ENCODE data around the gene GNL2.

The GNL2 gene

DNA sequence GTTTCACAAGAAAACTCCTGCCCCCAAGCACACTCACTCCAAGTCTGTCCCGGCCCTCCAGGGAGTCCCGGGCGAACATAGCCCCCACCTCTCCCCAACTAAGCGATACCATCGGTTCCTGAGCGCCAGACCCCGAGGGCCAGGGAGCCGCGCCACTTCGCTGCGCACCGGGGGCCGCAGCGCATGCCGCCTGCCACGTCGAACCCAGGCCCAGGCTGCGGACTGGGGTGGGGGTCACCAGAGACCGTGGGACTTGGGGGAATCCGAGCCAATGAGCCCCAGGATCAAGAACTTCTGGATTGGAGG lies 38.2 kb upstream of the GNL2 start:
- DNase-seq (ENCODE audit: extremely low read depth, insufficient read length) = no peak
- H3K4me3 ChIP-seq (replicated peaks; ENCODE audit: low read depth, low read length) = no peak overlapping the region
- TF ChIP-seq, protein P1, sequence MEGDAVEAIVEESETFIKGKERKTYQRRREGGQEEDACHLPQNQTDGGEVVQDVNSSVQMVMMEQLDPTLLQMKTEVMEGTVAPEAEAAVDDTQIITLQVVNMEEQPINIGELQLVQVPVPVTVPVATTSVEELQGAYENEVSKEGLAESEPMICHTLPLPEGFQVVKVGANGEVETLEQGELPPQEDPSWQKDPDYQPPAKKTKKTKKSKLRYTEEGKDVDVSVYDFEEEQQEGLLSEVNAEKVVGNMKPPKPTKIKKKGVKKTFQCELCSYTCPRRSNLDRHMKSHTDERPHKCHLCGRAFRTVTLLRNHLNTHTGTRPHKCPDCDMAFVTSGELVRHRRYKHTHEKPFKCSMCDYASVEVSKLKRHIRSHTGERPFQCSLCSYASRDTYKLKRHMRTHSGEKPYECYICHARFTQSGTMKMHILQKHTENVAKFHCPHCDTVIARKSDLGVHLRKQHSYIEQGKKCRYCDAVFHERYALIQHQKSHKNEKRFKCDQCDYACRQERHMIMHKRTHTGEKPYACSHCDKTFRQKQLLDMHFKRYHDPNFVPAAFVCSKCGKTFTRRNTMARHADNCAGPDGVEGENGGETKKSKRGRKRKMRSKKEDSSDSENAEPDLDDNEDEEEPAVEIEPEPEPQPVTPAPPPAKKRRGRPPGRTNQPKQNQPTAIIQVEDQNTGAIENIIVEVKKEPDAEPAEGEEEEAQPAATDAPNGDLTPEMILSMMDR (IDR thresholded peaks at IDR 0.05; ENCODE audit: insufficient read depth, low read length, poor library complexity, severe bottlenecking) = no peak
- H3K36me3 ChIP-seq (ENCODE audit: control insufficient read depth, insufficient read depth, low read length) = no peaks in the 10 kb centered on the region
- peaks cover 5% of the 10 kb centered on the region for H3K27me3 ChIP-seq (replicated peaks; ENCODE audit: control insufficient read depth, insufficient read depth, low read length)

DNA sequence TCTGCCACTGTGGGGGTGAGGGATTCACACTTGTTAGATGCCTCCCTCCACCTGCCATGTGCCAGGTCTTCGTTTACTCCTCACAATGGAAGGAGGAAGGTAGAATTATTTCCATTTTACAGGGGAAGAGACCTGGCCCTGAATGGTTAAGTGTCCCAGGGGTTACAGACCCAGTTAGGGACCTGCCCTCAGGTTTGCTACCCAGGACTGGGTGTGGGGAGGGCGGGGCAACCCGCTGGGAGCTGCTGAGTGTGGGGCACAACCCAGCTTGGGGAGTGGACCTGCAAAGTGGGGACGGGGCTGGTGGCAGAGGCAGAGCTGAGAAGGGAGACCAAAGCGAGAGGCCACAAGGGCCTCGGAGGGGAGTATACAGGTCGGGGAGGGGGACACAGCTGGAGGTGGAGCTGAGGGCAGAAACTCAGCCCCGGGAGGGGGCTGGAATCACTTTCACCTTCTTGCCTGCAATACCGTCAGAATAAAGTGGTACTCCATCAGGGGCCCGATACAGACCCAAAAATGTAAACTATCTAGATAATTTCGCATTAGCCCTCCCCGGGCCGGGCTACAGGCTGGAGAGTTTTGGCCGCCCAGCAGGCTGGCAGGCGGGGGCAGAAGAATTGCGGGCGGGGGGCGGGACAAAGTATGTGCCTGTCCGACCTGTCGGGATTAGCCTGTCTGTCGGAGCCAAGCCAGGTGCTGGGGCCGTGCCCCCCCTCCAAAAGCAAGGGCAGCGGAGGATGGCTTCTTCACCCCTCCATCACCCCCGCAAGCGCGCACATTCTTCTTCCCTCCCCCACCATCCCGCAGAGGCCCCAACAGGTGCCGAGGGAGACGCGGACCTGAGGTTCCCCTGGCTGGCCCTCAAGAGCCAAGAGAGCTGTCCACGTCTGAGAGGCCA lies 37.6 kb upstream of the GNL2 start:
- DNase-seq (ENCODE audit: extremely low read depth, insufficient read length) = no peak
- Histone ChIP-seq H3K36me3 (ENCODE audit: control insufficient read depth, insufficient read depth, low read length) (no peaks in the 10 kb centered on the region), H3K4me3 (replicated peaks; ENCODE audit: low read depth, low read length) (no peak overlapping the region), H3K27me3 (replicated peaks; ENCODE audit: control insufficient read depth, insufficient read depth, low read length) (peaks cover 5% of the 10 kb centered on the region)
- TF ChIP-seq, protein P1 (IDR thresholded peaks at IDR 0.05; ENCODE audit: insufficient read depth, low read length, poor library complexity, severe bottlenecking) = no peak

DNA sequence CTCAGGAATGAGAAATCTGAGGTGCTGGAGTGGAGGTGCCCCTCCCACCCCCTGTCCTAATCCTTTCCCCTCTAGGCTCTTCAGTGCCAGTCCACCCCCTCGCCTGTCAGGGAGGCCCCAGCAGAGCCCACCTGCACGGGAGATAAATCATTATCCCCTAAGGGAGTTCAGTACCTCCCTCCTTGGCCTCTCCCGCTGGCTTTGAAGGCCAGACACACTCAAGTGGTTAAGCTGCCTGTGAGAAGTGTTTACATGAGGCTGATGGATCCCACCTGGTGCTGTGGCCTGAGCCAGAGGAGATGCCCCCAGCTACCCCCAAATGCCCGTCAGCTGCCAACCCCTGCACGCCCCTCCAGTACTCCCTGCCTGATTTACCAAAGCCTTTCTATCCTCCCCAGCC lies 35.3 kb upstream of the GNL2 start:
- Histone ChIP-seq H3K36me3 (ENCODE audit: control insufficient read depth, insufficient read depth, low read length) (no peaks in the 10 kb centered on the region), H3K4me3 (replicated peaks; ENCODE audit: low read depth, low read length) (no peak overlapping the region), H3K27me3 (replicated peaks; ENCODE audit: control insufficient read depth, insufficient read depth, low read length) (peaks cover 5% of the 10 kb centered on the region)
- DNase-seq (ENCODE audit: extremely low read depth, insufficient read length) = no peak
- TF ChIP-seq, protein P1 (IDR thresholded peaks at IDR 0.05; ENCODE audit: insufficient read depth, low read length, poor library complexity, severe bottlenecking) = no peak

DNA sequence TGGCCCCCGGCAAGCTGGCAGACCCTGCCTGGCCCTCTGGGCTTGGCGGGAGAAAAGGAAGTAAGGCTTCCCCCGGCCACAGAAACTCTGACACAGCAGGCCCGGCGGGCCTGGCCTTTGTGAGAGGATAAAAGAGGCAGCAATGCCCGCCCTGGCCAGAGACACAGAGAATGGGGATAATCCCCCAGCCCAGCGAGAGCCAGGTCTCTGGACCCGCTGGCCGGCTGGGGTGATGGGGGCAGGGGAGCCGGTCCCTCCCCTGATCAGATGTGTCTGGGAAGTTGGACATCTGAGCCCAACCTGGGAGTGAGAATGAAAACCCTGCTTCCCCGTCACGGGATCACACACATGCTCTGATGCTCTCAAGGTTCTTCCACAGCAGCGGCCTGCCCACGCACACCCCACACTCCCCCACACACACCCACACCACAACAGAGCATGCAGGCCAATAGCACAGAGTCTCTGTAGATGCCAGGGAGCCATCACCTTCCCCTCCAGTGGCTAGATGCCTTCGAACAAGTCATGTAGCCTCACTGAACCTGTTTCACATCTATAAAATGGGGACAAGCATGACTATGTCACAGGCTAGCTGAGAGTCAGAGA lies 34.8 kb upstream of the GNL2 start:
- H3K4me3 ChIP-seq (replicated peaks; ENCODE audit: low read depth, low read length) = no peak overlapping the region
- DNase-seq (ENCODE audit: extremely low read depth, insufficient read length) = no peak
- no peaks in the 10 kb centered on the region for H3K36me3 ChIP-seq (ENCODE audit: control insufficient read depth, insufficient read depth, low read length)
- TF ChIP-seq, protein P1 (IDR thresholded peaks at IDR 0.05; ENCODE audit: insufficient read depth, low read length, poor library complexity, severe bottlenecking) = no peak
- H3K27me3 ChIP-seq (replicated peaks; ENCODE audit: control insufficient read depth, insufficient read depth, low read length) = peaks cover 5% of the 10 kb centered on the region

DNA sequence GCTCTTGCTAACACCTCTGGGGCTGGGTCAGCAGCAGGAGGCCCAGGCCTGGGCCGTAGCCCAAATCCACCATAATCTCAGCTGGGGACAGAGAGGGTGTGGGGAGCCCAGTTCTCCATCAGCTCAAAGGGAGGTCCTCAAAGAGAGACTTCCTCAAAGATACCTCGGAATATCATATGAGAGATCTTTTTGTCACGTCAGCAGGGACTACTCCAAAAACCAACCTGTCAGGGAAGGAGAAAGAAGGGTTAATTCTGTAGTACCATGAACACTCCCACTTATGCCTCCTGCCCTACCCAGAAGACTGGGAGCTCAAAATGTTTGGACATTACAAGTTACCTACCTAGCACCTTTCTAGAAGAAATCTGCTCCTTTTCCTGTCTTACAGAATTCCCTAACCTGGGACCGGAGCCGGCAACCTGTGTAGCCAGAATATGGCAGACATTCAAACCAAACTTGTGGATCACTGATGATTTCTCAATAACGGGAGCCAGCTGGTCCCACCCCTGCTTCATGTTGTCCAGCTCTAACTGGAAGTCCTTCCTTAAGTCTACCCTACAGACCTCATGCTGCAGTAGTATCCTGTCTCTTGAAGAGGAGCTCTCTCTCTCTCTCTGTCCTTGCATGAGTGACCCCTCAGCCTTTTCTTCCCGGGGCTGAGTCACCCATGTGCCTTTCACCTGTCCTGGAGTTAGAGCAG lies 34.1 kb upstream of the GNL2 start:
- DNase-seq (ENCODE audit: extremely low read depth, insufficient read length) = no peak
- TF ChIP-seq, protein P1 (IDR thresholded peaks at IDR 0.05; ENCODE audit: insufficient read depth, low read length, poor library complexity, severe bottlenecking) = no peak
- no peaks in the 10 kb centered on the region for H3K36me3 ChIP-seq (ENCODE audit: control insufficient read depth, insufficient read depth, low read length)
- peaks cover 4% of the 10 kb centered on the region for H3K27me3 ChIP-seq (replicated peaks; ENCODE audit: control insufficient read depth, insufficient read depth, low read length)
- H3K4me3 ChIP-seq (replicated peaks; ENCODE audit: low read depth, low read length) = no peak overlapping the region

Measured in GM06990 (cell line).